HG03575 (cell line): ENCODE data around the gene UBE2E2.

Experiments used
- ATAC-seq: cut with Tn5 transposase; IDR thresholded peaks from one replicate; pipeline ENCODE4 v1.9.1; 2021; ENCODE audit not compliant: unreplicated experiment, insufficient number of reproducible peaks, low FRiP score; ENCODE audit errors: extremely low read depth

The UBE2E2 gene

GRCh38 chr3:23533996-23534395 lies 330.9 kb downstream of the UBE2E2 start:
- ATAC-seq: no peak

GRCh38 chr3:23537101-23537551 lies 334.0 kb downstream of the UBE2E2 start:
- no peak for ATAC-seq

DNA sequence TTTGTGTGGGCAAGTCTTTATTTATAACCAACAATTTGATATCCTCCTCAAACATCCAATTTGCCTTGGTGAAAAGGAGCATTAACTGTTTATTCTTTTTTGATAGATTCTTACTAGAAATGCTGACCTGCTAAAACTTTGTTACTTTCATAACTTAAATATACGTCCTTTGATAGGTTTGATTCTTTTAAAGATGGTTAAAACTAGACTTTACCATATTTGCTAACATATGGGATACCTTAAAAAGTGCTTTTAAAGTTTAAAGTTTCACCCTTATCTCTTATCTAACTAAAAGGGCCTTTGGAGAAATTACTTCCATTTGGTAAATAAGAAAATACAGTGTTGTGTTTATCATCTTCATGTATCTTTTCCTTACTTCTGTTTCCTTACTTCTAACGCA lies 336.1 kb downstream of the UBE2E2 start:
- no peak for ATAC-seq

DNA sequence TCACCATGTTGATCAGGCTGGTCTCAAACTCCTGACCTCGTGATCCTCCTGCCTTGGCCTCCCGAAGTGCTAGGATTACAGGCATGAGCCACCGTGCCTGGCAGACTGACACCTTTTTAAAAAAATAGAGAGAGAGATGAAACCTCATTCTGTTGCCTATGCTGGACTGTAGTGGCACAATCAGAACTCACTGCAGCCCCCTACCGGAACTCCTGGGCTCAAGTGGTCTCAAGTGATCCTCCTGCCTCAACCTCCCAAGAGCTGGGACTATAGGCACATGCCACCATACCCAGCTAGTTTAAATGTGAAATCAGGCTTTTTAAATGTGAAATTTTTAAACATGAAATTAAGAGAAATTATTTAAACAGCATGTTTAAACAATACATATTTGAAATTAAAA lies 337.5 kb downstream of the UBE2E2 start:
- ATAC-seq: no peak

DNA sequence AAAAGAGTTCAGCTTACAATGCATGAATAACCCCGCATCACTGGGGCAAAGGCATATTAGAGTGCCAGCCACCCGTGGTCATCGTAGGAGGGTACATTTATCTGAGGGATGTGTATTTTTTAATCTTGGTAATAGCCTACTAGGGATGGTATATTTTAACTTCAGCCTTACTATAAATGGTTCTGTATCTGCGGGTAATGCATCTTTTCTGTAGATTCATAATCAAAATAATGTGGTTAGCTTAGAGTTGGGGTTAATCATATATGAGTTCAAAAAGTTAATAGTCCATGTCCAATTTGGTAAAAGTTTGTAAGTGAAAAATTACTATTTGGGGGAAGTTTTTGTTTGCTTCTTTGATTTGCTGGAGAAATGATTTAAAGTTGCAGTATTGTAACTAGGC lies 339.0 kb downstream of the UBE2E2 start:
- no peak for ATAC-seq

DNA sequence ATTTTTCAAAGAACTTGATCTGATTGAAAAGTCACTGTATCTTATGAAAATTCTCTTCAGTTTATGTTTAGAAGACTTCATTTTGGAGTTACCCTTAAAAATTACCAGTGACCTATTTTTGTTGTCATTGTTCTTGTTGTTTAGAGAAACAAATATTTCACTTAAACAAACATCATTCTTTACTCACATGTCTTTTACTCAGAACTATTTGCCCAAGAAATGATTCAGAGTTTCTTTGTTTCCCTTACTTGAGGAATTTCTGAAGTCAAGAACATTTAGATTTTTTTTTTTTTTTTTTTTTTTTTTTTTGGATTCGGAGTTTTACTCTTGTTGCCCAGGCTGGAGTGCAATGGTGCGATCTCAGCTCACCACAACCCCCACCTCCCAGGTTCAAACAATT lies 343.1 kb downstream of the UBE2E2 start:
- ATAC-seq: no peak

- no peak for ATAC-seq
These were observed 345.0 kb downstream of the UBE2E2 start for GRCh38 chr3:23547905-23548650.

DNA sequence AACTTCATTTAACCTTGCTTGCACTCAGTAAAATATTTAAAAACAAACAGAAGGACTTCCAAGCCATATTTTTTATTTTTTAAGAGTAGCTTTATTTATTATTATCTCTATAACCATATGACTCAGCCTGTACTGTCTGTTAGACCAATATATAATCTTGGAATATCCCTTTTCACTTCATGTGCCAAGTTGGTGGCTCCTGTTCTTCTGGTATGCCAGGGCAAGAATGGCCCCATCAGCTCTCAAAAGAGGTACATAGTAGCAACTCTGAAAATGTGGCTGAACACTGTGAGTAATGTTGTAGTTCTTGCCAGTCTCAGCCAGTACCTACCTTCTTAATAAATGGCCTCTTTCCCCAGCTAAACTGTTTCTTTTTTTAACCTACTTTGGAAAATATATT lies 345.6 kb downstream of the UBE2E2 start:
- no peak for ATAC-seq

DNA sequence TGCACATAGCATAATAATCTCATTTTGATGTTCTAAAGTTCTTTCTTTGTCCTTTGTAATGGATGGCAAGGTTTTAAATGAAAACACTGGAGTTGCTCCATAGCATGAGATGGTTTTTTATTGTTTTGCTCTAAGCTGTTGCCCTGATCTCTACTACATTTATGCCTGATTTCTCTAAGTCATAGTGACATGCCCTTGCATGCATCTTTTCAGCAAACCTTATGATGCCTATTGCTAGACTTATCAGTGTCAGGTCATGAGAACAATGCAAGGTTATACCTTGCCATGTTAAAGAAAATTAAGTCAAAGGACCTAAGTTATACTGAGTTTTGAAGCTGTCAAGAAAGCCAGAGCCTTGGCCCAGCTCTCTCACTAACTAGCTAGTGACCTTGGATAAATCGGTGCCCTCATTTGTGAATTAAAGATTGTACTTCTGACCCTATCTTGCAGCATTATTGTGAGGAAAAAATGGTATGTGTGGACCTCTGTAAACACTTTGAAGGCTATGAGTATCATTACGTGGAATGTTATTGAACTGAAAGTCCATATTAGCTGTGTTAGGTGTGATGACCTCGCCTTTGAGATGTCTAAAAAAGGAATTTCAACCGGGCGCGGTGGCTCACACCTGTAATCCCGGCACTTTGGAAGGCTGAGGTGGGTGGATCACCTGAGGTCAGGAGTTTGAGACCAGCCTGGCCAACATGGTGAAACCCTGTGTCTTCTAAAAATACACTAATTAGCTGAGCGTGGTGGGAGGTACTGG lies 346.2 kb downstream of the UBE2E2 start:
- ATAC-seq: no peak

GRCh38 chr3:23550402-23550801 lies 347.3 kb downstream of the UBE2E2 start:
- ATAC-seq: peak; percentile 63

- ATAC-seq: no peak
These were observed 349.4 kb downstream of the UBE2E2 start for GRCh38 chr3:23552506-23552905.

DNA sequence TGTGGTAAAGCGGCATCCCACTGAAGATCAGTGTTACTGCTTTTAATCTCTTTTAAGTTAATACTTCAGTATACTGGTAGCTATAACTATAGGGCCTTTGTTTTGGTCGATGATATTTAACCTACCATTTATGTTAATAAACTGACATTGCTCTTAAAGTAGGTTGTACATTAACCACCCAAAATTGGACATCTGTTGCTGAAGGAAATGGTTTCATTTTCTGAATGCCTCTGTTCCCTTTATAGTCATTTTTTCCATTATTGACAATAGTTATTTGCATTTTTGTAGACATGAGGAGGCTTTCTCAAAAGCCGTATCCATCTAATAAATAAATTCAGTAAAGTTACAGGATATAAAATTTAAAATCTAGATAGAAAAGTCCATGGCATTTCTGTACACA lies 350.2 kb downstream of the UBE2E2 start:
- ATAC-seq: no peak

DNA sequence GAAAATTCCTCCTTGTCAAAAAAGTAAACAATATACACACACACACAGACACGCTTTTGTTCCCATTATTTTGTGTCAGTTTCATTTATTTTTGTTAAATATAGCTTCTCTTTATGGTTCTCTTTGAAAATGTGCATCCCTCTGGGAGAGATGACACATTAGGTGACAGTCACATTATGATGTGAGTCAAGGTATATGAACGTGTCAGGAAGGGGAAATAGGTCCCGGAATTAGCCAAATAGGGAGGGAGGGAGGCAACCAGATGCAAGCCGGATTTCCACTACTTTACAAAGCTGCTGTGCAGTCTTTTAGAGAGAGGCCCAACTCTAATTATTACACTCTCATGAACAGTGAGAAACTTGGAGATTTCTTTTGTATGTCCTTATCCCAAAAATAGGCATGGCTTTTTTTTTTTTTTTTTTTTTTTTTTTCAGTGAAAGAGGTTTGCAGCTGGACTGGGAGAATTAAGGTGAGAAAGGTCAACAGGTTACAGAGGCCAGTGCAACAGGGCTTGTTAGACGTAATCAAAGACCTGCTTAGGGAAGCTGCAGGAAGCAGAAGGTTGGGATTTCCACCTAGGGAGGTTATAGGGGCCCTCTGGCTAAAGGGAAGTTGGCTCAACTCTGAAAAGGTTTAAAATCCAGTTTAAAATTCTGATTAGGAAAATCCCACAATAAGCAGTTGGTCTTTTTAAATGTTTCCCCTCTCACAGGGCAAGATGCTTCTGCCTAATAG lies 362.1 kb downstream of the UBE2E2 start:
- ATAC-seq: no peak

DNA sequence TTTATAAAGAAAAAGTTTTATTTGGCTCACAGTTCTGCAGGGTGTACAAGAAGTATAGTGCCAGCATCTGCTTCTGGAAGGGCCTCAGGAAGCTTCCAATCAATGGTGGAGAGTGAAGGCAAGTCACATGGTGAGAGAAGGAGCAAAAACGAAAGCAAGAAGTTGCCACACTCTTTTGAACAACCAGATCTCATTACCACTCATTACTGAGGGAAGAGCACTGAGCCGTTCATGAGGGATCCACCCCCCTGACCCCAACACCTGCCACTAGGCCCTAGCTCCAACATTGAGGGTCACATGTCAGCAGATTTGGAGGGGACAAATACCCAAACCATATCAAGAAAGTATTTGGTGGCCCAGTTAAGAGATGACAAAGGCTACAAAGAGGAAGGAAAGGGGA lies 363.4 kb downstream of the UBE2E2 start:
- no peak for ATAC-seq

DNA sequence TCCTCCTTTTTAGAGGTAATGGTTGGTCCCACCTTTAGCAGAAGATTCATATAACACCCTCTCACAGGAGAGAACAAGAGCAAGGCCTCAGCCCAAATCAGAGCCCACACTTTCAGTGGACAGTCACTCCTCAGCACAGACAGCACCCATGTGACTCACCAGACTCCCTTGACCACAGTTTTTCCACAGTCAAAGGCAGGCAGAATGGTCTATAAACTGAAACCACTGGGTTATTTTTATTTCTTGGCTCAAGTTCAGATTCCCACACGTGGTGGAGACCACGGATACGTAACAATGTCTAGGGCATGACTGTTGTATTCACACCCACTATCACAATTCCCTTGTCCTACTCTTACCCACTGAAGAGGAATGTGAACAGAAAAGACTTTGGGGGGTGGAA lies 364.8 kb downstream of the UBE2E2 start:
- no peak for ATAC-seq

GRCh38 chr3:23573827-23574226 lies 370.7 kb downstream of the UBE2E2 start:
- no peak for ATAC-seq

DNA sequence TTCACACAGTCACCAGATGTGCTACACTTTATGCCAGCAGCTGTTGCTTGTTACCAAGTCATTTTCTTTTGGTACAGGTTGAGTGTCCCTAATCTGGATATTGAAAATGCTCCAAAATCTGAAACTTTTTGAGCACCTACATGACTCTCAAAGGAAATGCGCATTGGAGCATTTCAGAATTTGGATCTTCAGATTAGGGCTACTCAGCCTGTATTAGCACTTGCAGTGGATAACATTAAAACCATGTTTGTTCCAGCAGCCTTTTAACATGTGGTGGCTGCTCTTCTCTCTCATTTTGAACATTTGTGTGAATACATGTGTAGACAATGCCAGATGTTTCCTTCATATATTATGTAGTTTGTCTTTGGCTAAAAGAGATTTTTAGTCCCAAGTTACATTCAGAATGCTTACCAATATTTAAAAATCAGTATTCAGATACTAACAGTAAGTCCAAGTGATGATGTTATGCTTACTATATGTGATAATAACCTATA lies 371.7 kb downstream of the UBE2E2 start:
- no peak for ATAC-seq

DNA sequence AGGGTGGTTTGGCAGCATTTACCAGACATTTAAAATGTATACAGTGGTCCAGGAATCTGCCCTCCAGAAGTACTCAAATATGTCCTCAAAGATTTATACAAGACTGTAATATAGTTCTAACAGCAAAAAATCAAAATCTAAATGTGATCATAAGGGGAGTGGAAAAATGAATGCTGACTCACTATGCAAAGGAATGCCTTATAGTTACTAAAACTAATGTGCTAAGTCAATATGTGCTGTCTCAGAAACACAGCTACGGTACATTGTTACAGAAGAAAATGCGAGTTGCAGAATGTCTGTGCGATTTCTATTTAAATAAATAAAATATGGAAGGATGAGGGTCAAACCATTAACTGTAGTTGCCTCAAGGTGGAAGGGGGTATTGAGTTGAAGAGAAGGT lies 372.6 kb downstream of the UBE2E2 start:
- ATAC-seq: no peak

GRCh38 chr3:23576379-23576959 lies 373.3 kb downstream of the UBE2E2 start:
- no peak for ATAC-seq
